Measurements from ENCODE around the gene CA7. TPM values are rescaled to one million over a fixed set of nuclear protein-coding genes. Genes with fewer than 3 reads are reported as not detected.

CA7 gene
- total RNA-seq, 1 donor = not detected

DNA sequence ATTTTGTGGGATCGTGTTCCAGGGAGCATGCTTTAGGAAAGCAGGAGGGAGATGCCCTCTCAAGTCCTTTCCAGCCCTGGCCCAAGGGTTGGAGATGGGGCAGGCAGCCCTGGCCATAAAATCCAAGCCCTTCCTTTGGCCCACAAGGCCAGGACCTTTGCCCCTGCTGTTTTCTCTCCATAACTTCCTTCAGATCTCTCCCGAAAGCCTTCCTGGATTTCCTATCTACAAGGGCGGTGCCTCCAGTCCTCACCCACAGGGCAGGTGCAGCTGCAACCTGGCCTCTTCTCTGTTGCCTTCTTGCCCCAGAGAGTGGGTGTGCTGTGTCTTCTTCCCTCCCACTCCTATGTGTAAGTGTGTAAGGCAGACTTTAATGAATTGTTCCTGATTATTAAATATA is 27.6 kb downstream of the CA7 start:
- TF ChIP-seq CTCF (IDR thresholded peaks at IDR 0.05; ENCODE audit: insufficient read depth, low read length) = no peak
- H3K4me3 ChIP-seq (ENCODE audit: low read depth, low read length) = no peak overlapping the region
- no peak for DNase-seq (ENCODE audit: low read depth)

DNA sequence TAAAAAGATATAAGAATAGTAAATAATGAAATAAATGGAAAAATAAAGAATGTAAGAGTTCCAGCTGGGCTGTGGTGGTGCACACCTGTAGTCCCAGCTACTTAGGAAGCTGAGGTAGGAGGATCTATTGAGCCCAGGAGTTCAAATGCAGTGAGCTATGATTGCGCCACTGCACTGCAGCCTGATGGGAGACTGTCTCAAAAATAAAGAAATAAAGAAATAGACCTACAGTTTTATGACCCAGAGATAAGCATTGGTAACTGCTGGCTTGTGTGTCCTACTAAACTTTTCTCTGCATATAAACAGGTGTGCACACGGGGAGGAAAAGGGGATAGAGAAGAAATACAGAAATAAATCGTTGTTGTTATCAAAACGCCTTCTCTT is 28.3 kb downstream of the CA7 start:
- TF ChIP-seq CTCF (IDR thresholded peaks at IDR 0.05; ENCODE audit: insufficient read depth, low read length) = no peak
- DNase-seq (ENCODE audit: low read depth) = no peak
- peak overlapping the region; percentile 61 for H3K4me3 ChIP-seq (ENCODE audit: low read depth, low read length)

GRCh38 chr16:66872943-66873684 is 28.9 kb downstream of the CA7 start:
- H3K4me3 ChIP-seq (ENCODE audit: low read depth, low read length) = peak overlapping the region; percentile 61
- peak; percentile 97 for DNase-seq (ENCODE audit: low read depth)
- peak; percentile 87 for TF ChIP-seq CTCF (IDR thresholded peaks at IDR 0.05; ENCODE audit: insufficient read depth, low read length)

DNA sequence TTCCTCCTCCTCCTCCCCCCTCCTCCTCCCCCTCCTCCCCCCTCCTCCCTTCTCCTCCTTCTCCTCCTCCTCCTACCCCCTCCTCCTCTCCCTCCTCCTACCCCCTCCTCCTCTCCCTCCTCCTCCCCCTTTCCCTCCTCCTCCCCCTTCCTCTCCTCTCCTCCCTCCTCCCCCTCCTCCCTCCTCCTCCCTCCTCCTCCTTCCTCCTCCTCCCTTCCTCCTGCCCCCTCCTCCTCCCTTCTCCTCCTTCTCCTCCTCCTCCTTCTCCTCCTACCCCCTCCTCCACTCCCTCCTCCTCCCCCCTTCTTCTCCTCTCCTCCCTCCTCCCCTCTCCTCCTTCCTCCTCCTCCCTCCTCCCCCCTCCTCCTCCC is 29.5 kb downstream of the CA7 start:
- H3K4me3 ChIP-seq (ENCODE audit: low read depth, low read length) = no peak overlapping the region
- no peak for TF ChIP-seq CTCF (IDR thresholded peaks at IDR 0.05; ENCODE audit: insufficient read depth, low read length)
- no peak for DNase-seq (ENCODE audit: low read depth)

GRCh38 chr16:66874079-66874775 is 30.0 kb downstream of the CA7 start:
- DNase-seq (ENCODE audit: low read depth) = peak; percentile 65
- no peak for TF ChIP-seq CTCF (IDR thresholded peaks at IDR 0.05; ENCODE audit: insufficient read depth, low read length)
- no peak overlapping the region for H3K4me3 ChIP-seq (ENCODE audit: low read depth, low read length)

DNA sequence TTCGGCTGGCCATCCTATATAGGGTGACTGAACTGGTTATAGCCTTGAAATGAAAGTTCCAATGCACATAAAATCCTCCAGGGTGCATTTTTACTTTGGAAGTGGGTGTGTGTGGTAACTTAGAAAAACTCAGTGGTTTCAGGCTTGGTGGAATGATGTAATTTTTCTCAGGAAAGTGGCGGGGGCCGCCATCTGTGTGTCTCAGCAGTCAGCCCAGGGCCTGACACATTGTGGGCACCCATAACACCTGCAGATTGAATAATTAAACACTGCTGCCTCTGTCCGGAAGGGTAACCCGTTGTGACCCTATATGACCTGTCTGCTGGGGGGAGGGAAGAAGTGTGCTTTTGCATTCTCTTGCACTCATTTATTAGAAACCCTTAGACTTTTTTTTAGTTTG is 33.9 kb downstream of the CA7 start:
- DNase-seq (ENCODE audit: low read depth) = no peak
- TF ChIP-seq CTCF (IDR thresholded peaks at IDR 0.05; ENCODE audit: insufficient read depth, low read length) = no peak
- no peak overlapping the region for H3K4me3 ChIP-seq (ENCODE audit: low read depth, low read length)
